ENCODE data around the gene TOX2.

- no peak for TF ChIP-seq CTCF (IDR thresholded peaks at IDR 0.05; ENCODE audit: low read depth, low read length)
- no peak for TF ChIP-seq POLR2A (IDR thresholded peaks at IDR 0.05; ENCODE audit: extremely low read depth, insufficient read length)
- no peak for TF ChIP-seq MAX (IDR thresholded peaks at IDR 0.05; ENCODE audit: low read depth, low read length)
Measured at GRCh38 chr20:44024820-44025580, 110.3 kb downstream of the TOX2 start.
